Type B pancreatic cell (in vitro differentiated cells): ENCODE results near the gene SLAIN2. TPM values are rescaled to one million over a fixed set of nuclear protein-coding genes. Genes with fewer than 3 reads are reported as not detected.
"Not testable (repeated sequence)": the region's sequence is repeated elsewhere in the genome, so short reads cannot be mapped to it uniquely, and the experiment has no call there.

Experiments used
- DNase-seq: peaks from one replicate; pipeline ENCODE4 v3.0.0; 2021; ENCODE audit warnings: mixed read lengths; ENCODE audit not compliant: unreplicated experiment; ENCODE audit errors: extremely low spot score
- H3K27ac Mint-ChIP-seq: 2 replicates; pipeline ENCODE4 v1.8.0; 2021; ENCODE audit warnings: mild to moderate bottlenecking, mixed read lengths
- H3K27me3 Mint-ChIP-seq: 2 replicates; pipeline ENCODE4 v1.8.0; 2021; ENCODE audit warnings: mixed read lengths
- H3K36me3 Mint-ChIP-seq: 2 replicates; pipeline ENCODE4 v1.8.0; 2021; ENCODE audit warnings: mixed read lengths
- H3K4me1 Mint-ChIP-seq: one replicate; pipeline ENCODE4 v1.8.0; 2021; ENCODE audit warnings: mixed read lengths; ENCODE audit not compliant: unreplicated experiment
- H3K4me3 Mint-ChIP-seq: 2 replicates; pipeline ENCODE4 v1.8.0; 2021; ENCODE audit warnings: mild to moderate bottlenecking, mixed read lengths
- H3K9me3 Mint-ChIP-seq: 2 replicates; pipeline ENCODE4 v1.8.0; 2021; ENCODE audit warnings: mixed read lengths
- CTCF ChIP-seq: fragments of 200-600 bp; sonication (generic); conservative IDR thresholded peaks from 2 replicates; pipeline ENCODE4 v1.5.0; 2021; ENCODE audit warnings: antibody characterized with exemption, mild to moderate bottlenecking
- total RNA-seq: library from RNA; stranded (reverse); gene quantifications from 2 replicates; pipeline ENCODE4 v1.2.1, GENCODE V29; 2021; ENCODE audit warnings: low replicate concordance

The SLAIN2 gene
- total RNA-seq, 1 donor from 2014 or later = 55.8 TPM

GRCh38 chr4:48450740-48451139, 109.4 kb downstream of the SLAIN2 start:
- TF ChIP-seq CTCF = no peak
- no peaks in the 10 kb centered on the region for H3K4me1 Mint-ChIP-seq
- no peak overlapping the region for H3K4me3 Mint-ChIP-seq
- no peak for DNase-seq
- H3K27me3 Mint-ChIP-seq = no peaks in the 10 kb centered on the region
- H3K27ac Mint-ChIP-seq = no peak overlapping the region
- no peaks in the 10 kb centered on the region for H3K36me3 Mint-ChIP-seq
- H3K9me3 Mint-ChIP-seq = peaks cover 3% of the 10 kb centered on the region

- H3K4me1 Mint-ChIP-seq, H3K9me3 Mint-ChIP-seq, H3K36me3 Mint-ChIP-seq, H3K4me3 Mint-ChIP-seq, H3K27ac Mint-ChIP-seq, DNase-seq, H3K27me3 Mint-ChIP-seq: not testable (repeated sequence)
These were observed 110.3 kb downstream of the SLAIN2 start for GRCh38 chr4:48451656-48452055.

GRCh38 chr4:48454591-48454990, 113.3 kb downstream of the SLAIN2 start:
- TF ChIP-seq CTCF = no peak
- no peaks in the 10 kb centered on the region for H3K36me3 Mint-ChIP-seq
- H3K4me3 Mint-ChIP-seq = no peak overlapping the region
- H3K4me1 Mint-ChIP-seq = no peaks in the 10 kb centered on the region
- H3K9me3 Mint-ChIP-seq = peaks cover 5% of the 10 kb centered on the region
- H3K27me3 Mint-ChIP-seq = no peaks in the 10 kb centered on the region
- no peak overlapping the region for H3K27ac Mint-ChIP-seq
- no peak for DNase-seq

- no peak for DNase-seq
- H3K36me3 Mint-ChIP-seq = no peaks in the 10 kb centered on the region
- H3K4me1 Mint-ChIP-seq = peaks cover 6% of the 10 kb centered on the region
- H3K9me3 Mint-ChIP-seq = peaks cover 5% of the 10 kb centered on the region
- TF ChIP-seq CTCF = no peak
- H3K27ac Mint-ChIP-seq = no peak overlapping the region
- H3K4me3 Mint-ChIP-seq = no peak overlapping the region
- H3K27me3 Mint-ChIP-seq = no peaks in the 10 kb centered on the region
These were observed 119.7 kb downstream of the SLAIN2 start for GRCh38 chr4:48461000-48461399.

GRCh38 chr4:48462363-48462762, 121.0 kb downstream of the SLAIN2 start:
- H3K27ac Mint-ChIP-seq = no peak overlapping the region
- peaks cover 6% of the 10 kb centered on the region for H3K4me1 Mint-ChIP-seq
- no peaks in the 10 kb centered on the region for H3K9me3 Mint-ChIP-seq
- no peak for TF ChIP-seq CTCF
- H3K27me3 Mint-ChIP-seq = no peaks in the 10 kb centered on the region
- H3K36me3 Mint-ChIP-seq = no peaks in the 10 kb centered on the region
- H3K4me3 Mint-ChIP-seq = no peak overlapping the region
- DNase-seq = no peak

- Mint-ChIP-seq H3K4me3 (no peak overlapping the region), H3K27ac (no peak overlapping the region), H3K27me3 (no peaks in the 10 kb centered on the region), H3K9me3 (no peaks in the 10 kb centered on the region), H3K36me3 (no peaks in the 10 kb centered on the region), H3K4me1 (peaks cover 9% of the 10 kb centered on the region)
- DNase-seq = no peak
- TF ChIP-seq CTCF = no peak
These were observed 126.1 kb downstream of the SLAIN2 start for GRCh38 chr4:48467442-48467841.
